ENCODE measurements around the gene ANKRD6. TPM values are rescaled to one million over a fixed set of nuclear protein-coding genes. Genes with fewer than 3 reads are reported as not detected.

Gene ANKRD6
- total RNA-seq, 1 donor from 2014 or later = 13.3 TPM

GRCh38 chr6:89581689-89582088 is 148.7 kb downstream of the ANKRD6 start:
- intact Hi-C loops (cut with DNase I) = no loop called here
- H3K36me3 ChIP-seq = no peaks in the 10 kb centered on the region
- TF ChIP-seq POLR2AphosphoS5 (IDR thresholded peaks at IDR 0.05; ENCODE audit: insufficient read depth in 1 of 2, low read depth in 1 of 2) = no peak
- TF ChIP-seq, protein P1, sequence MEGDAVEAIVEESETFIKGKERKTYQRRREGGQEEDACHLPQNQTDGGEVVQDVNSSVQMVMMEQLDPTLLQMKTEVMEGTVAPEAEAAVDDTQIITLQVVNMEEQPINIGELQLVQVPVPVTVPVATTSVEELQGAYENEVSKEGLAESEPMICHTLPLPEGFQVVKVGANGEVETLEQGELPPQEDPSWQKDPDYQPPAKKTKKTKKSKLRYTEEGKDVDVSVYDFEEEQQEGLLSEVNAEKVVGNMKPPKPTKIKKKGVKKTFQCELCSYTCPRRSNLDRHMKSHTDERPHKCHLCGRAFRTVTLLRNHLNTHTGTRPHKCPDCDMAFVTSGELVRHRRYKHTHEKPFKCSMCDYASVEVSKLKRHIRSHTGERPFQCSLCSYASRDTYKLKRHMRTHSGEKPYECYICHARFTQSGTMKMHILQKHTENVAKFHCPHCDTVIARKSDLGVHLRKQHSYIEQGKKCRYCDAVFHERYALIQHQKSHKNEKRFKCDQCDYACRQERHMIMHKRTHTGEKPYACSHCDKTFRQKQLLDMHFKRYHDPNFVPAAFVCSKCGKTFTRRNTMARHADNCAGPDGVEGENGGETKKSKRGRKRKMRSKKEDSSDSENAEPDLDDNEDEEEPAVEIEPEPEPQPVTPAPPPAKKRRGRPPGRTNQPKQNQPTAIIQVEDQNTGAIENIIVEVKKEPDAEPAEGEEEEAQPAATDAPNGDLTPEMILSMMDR (IDR thresholded peaks at IDR 0.05) = no peak
- TF ChIP-seq POLR2A (IDR thresholded peaks at IDR 0.05) = no peak
- H3K4me1 ChIP-seq = no peaks in the 10 kb centered on the region
- H3K27me3 ChIP-seq = no peaks in the 10 kb centered on the region
- no peaks in the 10 kb centered on the region for H3K9me3 ChIP-seq
- no peak overlapping the region for H3K4me3 ChIP-seq
- no peak for DNase-seq (ENCODE audit: extremely low spot score in 2 of 2)
- no peak overlapping the region for H3K27ac ChIP-seq

GRCh38 chr6:89582669-89583325 is 149.8 kb downstream of the ANKRD6 start:
- intact Hi-C loops (cut with DNase I) = no loop called here
- no peak for DNase-seq (ENCODE audit: extremely low spot score in 2 of 2)

GRCh38 chr6:89583559-89583958 is 150.6 kb downstream of the ANKRD6 start:
- Histone ChIP-seq H3K36me3 (no peaks in the 10 kb centered on the region), H3K4me1 (no peaks in the 10 kb centered on the region), H3K9me3 (no peaks in the 10 kb centered on the region), H3K27me3 (no peaks in the 10 kb centered on the region), H3K27ac (no peak overlapping the region), H3K4me3 (no peak overlapping the region)
- TF ChIP-seq POLR2AphosphoS5 (IDR thresholded peaks at IDR 0.05; ENCODE audit: insufficient read depth in 1 of 2, low read depth in 1 of 2) (no peak), POLR2A (IDR thresholded peaks at IDR 0.05) (no peak)
- TF ChIP-seq, protein P1 (IDR thresholded peaks at IDR 0.05) = no peak
- intact Hi-C loops (cut with DNase I) = no loop called here
- no peak for DNase-seq (ENCODE audit: extremely low spot score in 2 of 2)

More at GRCh38 chr6:89582669-89583325, 149.8 kb downstream of the ANKRD6 start:
- no peaks in the 10 kb centered on the region for H3K36me3 ChIP-seq
- H3K9me3 ChIP-seq = no peaks in the 10 kb centered on the region
- no peak for TF ChIP-seq POLR2A (IDR thresholded peaks at IDR 0.05)
- TF ChIP-seq, protein P1 (IDR thresholded peaks at IDR 0.05) = no peak
- TF ChIP-seq POLR2AphosphoS5 (IDR thresholded peaks at IDR 0.05; ENCODE audit: insufficient read depth in 1 of 2, low read depth in 1 of 2) = no peak
- H3K4me3 ChIP-seq = no peak overlapping the region
- no peaks in the 10 kb centered on the region for H3K27me3 ChIP-seq
- H3K27ac ChIP-seq = no peak overlapping the region
- no peaks in the 10 kb centered on the region for H3K4me1 ChIP-seq

- DNase-seq (ENCODE audit: extremely low spot score in 2 of 2) = no peak
- intact Hi-C loops (cut with DNase I) = no loop called here
- Histone ChIP-seq H3K36me3 (no peaks in the 10 kb centered on the region), H3K4me3 (no peak overlapping the region), H3K27me3 (no peaks in the 10 kb centered on the region), H3K9me3 (no peaks in the 10 kb centered on the region), H3K4me1 (no peaks in the 10 kb centered on the region), H3K27ac (no peak overlapping the region)
- TF ChIP-seq POLR2AphosphoS5 (IDR thresholded peaks at IDR 0.05; ENCODE audit: insufficient read depth in 1 of 2, low read depth in 1 of 2) = no peak
Measured at GRCh38 chr6:89584539-89584938, 151.6 kb downstream of the ANKRD6 start.

DNA sequence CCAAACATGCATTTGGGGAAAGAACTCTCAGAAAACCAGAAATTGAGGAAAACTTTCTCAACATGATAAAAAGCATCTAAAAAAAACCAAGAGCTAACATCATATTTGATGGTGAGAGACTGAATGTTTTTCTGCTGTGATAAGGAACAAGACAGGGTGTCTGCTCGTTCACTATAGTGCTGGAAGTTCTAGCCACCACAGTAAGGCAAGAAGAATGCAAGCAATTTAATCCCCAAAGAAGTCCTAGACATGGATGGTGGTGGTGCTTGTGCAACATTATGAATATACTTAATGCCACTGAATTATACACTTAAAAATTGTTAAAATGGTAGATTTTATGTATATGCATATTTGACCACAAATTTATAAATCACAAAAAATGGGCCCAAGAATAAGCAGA is 152.2 kb downstream of the ANKRD6 start:
- DNase-seq (ENCODE audit: extremely low spot score in 2 of 2) = no peak
- H3K27ac ChIP-seq = no peak overlapping the region
- H3K9me3 ChIP-seq = no peaks in the 10 kb centered on the region
- no peak overlapping the region for H3K4me3 ChIP-seq
- TF ChIP-seq POLR2A (IDR thresholded peaks at IDR 0.05) (no peak), POLR2AphosphoS5 (IDR thresholded peaks at IDR 0.05; ENCODE audit: insufficient read depth in 1 of 2, low read depth in 1 of 2) (no peak)
- TF ChIP-seq, protein P1 (IDR thresholded peaks at IDR 0.05) = no peak
- H3K36me3 ChIP-seq = no peaks in the 10 kb centered on the region
- no peaks in the 10 kb centered on the region for H3K4me1 ChIP-seq
- intact Hi-C loops (cut with DNase I) = no loop called here
- no peaks in the 10 kb centered on the region for H3K27me3 ChIP-seq

Data from vagina (tissue), 2 donors.